SKM-1 (cell line): ENCODE data around the gene ATP1A2.
"Not testable (repeated sequence)": the region's sequence is repeated elsewhere in the genome, so short reads cannot be mapped to it uniquely, and the experiment has no call there.

Experiments
- DNase-seq: peaks from one replicate; lab custom pipeline; 2025; ENCODE audit not compliant: unreplicated experiment; lab: John Stamatoyannopoulos, UW

ATP1A2 gene

DNA sequence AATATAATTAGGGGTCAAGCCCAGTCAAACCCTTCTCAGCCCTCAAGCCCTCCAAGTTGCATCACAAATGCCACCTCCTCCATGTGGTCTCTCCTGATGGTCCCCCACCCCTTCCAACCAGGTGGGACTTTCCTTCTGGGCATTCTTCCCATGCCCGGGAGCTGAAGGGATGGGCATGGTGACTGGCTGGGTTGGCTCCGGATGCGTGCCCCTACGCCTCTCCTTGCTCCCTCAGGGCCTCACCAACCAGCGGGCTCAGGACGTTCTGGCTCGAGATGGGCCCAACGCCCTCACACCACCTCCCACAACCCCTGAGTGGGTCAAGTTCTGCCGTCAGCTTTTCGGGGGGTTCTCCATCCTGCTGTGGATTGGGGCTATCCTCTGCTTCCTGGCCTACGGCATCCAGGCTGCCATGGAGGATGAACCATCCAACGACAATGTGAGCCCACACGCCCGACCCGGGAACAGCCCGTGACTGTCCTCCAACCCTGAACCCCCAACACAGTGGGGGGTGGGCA lies 7.5 kb downstream of the ATP1A2 start:
- DNase-seq = no peak

DNA sequence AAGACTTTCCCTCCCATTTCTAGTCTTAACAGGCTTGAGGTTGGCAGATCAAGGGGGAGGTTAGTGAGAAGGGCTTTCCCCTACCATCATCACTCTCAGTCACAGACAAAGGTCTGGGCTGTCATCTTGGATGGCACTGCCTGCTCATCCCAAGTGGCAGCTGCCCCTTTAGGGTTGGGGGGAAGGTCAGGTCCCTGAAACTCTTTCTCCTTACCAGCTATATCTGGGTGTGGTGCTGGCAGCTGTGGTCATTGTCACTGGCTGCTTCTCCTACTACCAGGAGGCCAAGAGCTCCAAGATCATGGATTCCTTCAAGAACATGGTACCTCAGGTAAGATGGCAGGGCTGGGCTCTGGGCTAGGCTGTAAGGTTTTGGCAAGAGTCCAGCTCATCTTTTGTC lies 8.2 kb downstream of the ATP1A2 start:
- DNase-seq = no peak

DNA sequence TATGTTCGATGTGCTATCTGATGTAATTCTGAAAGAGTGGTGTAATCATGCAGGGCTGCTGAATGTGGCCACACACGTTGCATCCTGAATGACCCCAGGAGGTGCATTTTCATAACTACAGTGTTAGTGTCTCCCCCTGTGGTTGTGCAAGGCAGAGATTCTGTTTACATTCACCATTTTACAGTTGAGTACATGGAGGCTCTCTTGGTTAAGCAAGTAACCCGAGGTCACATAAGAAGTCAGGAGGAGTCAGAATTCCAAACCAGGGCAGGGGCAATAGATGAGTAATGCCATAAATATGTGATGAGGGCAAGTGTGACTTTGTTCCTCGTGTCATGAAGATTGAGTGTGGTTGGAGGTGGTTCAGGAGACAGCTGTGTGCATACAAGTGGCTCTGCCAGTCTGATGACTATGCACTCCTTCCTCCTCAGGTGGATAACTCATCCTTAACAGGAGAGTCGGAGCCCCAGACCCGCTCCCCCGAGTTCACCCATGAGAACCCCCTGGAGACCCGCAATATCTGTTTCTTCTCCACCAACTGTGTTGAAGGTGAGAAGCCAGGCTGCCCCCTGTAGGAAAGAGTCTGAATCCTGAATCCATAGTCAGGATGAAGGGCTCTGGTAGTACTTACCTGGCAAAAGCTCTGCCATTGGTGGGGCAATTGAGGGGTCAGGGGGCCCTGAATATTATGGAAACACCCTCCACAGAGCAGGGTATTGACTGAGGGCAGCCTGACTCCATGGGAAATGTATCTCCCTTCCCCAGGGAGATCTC lies 9.3 kb downstream of the ATP1A2 start:
- no peak for DNase-seq

DNA sequence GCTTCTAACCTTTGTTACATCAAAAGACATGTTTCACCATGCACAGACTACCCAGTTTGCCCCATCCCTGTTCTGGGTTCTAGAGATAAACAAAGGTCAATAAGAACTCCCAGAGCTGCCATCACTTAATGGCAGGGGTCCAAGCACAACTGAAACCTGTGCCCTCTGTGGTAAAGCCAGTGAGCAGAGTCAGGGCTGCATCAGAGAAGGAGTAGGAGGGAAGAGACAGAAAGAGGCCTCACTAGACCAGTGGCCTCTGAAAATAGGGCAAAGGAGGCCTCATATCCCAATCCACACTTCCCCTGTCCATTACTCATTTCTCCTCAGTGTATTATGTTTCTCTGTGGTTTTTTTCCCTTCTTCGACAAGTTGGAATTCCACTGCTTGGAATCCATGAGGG lies 10.2 kb downstream of the ATP1A2 start:
- no peak for DNase-seq

DNA sequence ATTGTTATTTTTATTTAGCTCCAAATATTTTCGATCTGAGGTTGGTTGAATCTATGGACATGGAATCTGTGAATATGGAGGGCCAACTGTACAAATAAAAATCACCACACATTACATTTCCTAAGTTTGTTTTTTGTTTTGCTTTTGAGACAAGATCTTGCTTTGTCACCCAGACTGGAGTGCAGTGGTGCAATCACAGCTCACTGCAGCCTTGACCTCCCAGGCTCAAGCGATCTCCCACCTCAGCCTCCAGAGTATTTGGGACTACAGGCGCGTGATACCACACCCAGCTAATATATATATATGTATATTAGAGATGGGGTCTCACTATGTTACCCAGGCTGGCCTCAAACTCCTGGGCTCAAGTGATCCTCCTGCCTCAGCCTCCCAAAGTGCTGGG lies 10.8 kb downstream of the ATP1A2 start:
- not testable (repeated sequence) for DNase-seq

DNA sequence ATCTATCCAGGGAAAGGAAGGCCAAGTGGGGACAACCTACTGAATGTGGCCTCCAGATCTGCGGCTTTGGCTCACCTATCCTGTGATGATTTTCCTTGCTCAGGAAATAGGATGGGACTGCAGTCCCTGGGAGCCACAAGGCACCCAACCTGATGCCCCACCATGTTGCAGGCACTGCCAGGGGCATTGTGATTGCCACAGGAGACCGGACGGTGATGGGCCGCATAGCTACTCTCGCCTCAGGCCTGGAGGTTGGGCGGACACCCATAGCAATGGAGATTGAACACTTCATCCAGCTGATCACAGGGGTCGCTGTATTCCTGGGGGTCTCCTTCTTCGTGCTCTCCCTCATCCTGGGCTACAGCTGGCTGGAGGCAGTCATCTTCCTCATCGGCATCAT lies 11.8 kb downstream of the ATP1A2 start:
- DNase-seq = no peak

DNA sequence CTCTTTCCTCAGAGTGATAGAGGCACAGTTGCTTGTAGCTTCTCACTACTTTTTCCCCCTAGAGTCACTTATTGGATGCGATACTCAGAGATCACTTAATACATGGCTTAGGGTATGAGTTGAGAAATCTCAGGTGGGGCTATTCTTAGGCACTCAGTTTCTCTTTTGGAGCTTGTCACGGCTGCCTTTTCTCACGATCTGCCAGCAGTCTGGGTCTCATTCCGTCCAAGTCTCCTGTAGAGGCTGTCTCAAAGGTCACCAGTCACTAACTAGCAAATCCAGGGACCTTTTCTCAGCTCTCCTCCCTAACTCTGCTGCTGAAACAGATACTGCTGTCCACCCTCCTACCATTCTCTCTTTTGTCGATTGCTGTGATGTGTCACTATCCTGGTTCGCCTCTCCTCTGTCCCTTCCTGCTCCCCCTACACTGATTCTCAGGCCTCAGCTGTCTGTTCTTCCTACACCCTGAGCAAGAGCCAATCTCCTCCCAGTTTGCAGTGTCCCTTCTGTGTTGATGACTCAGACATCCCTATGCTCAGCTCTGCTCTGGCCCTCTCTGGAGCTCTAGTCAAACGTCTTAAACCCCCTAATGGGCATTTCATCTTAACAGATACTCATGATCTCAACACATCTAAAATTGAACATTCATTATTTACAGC lies 12.4 kb downstream of the ATP1A2 start:
- DNase-seq = no peak

DNA sequence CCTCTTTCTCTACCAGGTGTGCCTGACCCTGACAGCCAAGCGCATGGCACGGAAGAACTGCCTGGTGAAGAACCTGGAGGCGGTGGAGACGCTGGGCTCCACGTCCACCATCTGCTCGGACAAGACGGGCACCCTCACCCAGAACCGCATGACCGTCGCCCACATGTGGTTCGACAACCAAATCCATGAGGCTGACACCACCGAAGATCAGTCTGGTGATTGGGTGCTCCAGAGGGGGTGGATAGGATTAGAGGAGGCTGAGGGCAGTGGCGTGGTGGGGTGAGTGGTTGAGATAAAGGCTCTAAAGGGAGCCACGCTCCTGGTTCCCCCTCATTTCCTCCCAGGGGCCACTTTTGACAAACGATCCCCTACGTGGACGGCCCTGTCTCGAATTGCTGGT lies 13.1 kb downstream of the ATP1A2 start:
- DNase-seq = no peak

DNA sequence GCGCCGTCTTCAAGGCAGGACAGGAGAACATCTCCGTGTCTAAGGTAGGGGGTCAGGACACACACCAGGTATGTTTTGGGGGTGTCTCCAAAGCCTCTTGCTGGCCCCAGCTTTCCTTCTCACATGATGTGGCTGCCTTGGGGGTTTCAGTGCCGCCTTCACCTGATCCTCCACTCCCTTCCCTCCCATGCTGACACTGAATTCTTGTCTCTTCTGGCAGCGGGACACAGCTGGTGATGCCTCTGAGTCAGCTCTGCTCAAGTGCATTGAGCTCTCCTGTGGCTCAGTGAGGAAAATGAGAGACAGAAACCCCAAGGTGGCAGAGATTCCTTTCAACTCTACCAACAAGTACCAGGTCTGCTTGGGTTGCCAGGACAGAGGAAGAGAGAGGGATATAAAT lies 13.5 kb downstream of the ATP1A2 start:
- DNase-seq = no peak

DNA sequence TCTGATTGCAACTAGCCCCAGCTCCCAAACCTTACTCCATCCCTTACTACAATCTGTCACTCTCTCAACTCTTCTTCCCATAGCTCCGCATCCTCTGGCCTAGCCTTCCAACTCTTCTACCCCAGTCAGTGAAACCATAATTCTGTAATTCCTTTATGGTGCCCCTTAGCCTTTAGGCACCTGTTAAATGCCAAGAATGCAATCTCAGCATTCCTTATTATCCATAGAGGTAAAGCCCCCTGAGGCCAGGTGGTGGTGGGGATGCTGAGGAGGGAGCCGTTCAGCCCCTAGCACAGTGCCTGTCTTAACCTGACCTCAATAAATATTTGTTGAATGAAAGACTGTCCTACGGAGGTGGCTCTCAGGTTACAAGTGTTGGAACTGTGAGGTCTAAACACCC lies 14.0 kb downstream of the ATP1A2 start:
- no peak for DNase-seq

DNA sequence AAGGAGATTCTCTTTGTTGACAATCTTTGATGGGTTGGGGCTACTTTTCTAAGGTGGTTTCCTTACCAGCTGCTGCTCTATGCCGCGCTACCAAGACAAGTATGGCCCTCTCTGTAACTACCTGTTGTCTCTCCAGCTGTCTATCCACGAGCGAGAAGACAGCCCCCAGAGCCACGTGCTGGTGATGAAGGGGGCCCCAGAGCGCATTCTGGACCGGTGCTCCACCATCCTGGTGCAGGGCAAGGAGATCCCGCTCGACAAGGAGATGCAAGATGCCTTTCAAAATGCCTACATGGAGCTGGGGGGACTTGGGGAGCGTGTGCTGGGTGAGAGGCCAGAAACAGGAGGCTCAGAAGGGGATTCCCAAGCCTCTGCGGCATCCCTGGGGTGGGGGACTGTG lies 14.4 kb downstream of the ATP1A2 start:
- no peak for DNase-seq

DNA sequence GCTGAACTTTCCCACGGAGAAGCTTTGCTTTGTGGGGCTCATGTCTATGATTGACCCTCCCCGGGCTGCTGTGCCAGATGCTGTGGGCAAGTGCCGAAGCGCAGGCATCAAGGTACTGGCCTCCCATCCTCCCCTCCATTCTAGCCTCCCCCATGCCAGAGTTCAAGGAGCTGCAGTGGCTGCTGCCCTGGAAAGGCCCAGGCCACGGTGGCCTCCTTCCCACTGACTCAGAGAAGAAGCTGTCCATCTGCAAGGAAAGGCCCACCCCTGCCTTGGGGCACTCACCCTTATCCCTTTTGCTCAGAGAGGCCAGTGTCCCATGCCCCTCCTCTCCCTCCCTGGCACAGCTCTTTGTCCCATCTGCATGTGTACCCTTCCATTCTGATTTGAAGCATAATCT lies 14.9 kb downstream of the ATP1A2 start:
- no peak for DNase-seq

DNA sequence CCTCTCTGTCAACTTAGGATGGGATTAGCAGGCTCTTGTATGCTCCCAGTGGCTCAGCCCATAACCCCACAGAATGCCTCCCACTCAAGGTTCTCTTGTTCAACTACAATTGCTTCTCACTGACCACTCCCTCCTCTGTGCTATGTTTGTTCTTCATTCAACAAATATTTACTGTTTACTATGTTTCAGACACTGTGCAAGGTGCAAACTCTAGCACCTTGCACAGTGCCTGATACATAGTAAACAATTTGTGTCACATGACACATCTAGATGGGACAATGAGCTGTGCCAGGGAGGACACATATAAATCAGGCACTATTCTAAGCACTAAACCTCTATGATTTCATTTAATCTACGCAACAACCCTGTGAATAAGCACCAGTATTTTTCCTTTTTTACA lies 15.4 kb downstream of the ATP1A2 start:
- no peak for DNase-seq

DNA sequence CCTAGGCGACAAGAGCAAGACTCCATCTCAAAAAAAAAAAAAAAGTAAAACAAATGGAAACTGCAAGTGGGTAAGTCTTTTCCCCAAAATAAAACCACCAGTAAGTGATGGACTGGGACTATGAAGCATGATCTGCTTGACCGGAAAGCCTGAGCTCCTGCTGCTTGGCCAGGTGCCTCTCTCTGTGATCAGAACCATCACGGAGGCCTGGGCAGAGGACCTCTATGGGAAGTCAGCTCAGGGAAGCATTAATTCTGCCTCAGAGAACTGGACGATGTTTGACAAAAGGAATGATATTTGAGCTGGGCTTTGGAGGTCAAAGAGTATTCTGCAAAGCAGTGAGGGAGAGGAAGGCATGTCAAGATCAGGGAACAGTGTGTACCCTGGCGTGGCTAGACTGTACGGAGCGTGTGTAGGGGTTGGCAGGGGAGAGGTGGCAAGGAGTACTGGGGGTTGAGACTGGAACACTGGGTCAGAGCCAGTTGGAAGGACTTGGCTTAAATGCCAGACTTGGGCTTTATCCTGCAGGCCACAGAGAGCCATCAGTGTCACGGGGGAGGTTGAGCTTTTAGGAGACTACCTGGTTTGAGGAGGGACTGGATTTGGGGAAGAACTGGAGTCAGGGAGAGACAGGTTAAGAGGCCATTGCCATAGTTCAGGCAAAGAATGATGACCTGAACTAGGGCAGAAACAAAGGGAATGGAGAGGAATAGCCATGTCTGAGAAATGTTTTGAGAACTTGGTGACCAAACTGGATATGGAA lies 16.4 kb downstream of the ATP1A2 start:
- no peak for DNase-seq

DNA sequence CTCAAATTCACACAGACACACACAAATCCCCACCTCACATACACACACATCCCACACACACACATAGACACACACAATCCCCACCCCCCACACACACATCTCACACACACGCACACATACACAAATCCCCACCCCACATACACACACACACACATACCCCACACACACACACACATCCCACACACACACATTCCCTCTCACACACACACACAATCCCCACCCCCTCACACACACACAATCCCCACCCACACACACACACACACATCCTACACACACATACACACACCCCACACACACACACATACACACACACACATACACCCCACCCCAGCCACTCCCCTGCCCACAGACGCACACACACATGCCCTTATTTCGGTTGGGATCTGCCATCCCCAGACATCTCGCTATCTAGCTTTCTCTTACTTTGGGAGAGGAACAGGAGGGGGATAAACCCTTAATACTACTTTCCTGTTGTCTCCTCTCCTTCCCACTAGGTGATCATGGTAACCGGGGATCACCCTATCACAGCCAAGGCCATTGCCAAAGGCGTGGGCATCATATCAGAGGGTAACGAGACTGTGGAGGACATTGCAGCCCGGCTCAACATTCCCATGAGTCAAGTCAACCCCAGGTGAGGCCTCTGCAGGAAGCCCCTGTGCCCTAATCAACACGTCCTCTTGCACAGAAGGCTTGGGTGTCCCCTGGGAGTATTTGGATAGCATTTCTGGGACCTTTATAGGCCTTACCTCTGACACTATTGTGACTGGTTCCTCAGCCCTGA lies 18.6 kb downstream of the ATP1A2 start:
- DNase-seq = no peak

DNA sequence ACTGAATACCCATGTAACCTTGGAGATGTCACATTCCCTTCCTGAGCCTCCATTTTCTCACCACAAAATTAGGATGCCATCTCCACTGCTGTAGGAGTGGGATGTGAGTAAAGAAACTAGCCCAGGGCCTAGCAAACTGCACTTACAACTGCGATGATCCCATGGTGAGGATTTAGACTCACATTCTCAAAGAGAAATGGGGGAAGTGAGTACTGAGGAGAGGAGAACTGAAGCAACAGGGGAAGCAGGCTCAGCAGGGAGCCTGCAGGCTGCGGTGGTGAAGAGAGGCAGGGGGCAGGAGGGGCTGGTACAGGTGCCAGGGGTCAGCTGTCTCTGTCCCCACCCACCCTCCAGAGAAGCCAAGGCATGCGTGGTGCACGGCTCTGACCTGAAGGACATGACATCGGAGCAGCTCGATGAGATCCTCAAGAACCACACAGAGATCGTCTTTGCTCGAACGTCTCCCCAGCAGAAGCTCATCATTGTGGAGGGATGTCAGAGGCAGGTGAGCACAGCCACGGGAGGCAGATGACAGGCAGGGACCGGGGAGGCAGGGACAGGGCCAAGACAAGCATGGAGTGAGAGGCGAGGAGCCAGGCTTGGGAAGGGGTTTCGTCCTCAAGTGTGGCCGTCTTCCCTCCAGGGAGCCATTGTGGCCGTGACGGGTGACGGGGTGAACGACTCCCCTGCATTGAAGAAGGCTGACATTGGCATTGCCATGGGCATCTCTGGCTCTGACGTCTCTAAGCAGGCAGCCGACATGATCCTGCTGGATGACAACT lies 19.4 kb downstream of the ATP1A2 start:
- DNase-seq = no peak

DNA sequence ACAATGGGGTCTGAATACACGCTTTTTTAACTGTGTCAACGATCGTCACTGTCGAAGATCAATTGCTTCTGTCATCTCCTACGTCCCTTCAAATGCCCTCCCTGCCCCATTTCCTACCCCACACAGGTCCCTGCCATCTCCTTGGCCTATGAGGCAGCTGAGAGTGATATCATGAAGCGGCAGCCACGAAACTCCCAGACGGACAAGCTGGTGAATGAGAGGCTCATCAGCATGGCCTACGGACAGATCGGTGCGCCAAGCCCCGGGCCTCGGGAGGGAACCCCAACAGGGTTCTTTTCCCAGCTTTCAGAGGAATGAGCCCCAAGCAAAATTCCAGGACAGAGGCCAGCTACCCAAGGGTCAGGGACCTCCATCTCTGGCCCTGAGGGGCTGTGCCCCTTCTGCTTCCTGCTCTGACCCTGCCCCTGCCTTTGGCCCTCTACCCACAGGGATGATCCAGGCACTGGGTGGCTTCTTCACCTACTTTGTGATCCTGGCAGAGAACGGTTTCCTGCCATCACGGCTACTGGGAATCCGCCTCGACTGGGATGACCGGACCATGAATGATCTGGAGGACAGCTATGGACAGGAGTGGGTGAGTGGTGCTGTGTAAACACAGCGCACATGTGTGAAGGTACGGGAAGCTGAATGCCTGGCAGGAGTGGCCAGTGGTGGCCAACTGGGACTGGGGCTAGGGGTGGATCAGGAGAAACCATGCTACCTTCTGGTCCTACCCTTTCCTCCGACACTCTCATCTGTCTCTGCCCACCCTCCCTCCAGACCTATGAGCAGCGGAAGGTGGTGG lies 20.8 kb downstream of the ATP1A2 start:
- no peak for DNase-seq

DNA sequence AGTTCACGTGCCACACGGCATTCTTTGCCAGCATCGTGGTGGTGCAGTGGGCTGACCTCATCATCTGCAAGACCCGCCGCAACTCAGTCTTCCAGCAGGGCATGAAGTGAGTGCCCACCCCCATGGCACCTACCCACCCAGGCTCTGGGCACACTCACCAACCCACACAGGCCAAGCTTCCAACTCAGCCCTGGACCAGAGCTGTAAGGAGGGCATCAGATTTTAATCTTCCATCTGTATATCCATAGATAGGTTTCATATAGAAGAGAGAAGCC lies 21.3 kb downstream of the ATP1A2 start:
- DNase-seq = no peak

DNA sequence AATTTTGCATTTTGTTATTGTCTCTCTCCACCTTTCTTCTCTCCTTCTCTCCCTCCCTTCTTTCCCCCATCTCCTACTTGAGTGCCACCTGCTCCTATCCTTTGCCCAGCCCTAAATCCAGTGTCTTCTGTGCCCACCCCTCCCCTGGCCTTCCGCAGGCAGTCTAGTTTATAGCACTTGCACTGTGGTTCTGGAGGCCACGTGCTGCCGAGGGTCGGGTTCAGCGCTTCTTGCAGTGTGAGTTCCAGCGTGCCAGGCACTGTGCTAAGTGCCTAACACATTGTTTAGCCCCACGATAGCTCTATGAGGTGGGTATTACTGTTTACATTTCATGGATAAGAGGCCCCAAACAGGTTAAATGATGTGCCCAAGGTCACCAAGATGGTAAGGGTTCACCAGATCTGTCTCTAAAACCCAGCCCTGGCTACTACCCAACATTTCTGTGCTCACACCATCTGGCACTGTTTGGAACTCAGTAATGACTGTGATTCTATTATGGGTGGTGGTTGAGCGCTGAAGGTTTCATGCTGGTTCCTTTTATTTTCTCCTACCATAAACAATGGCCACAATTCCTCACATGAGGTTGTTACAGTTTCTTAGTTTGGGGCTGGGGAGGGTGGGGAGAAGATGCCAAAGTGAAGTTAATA lies 21.8 kb downstream of the ATP1A2 start:
- no peak for DNase-seq
